Activated T-helper 17 cell treated with anti-CD3 and anti-CD28 coated beads, Interleukin-2, amount 50 U/mL, for 72 hours (primary cell): ENCODE data around the gene ALG1. TPM values are rescaled to one million over a fixed set of nuclear protein-coding genes. Genes with fewer than 3 reads are reported as not detected.
"Not testable (repeated sequence)": the region's sequence is repeated elsewhere in the genome, so short reads cannot be mapped to it uniquely, and the experiment has no call there.

Source experiments
- ATAC-seq: fragments of 150-1000 bp; cut with Tn5 transposase; replicated peaks from 2 replicates; pipeline ENCODE4 v1.10.0; 2021; ENCODE audit warnings: mild to moderate bottlenecking, moderate library complexity
- H3K27ac Mint-ChIP-seq: one replicate; pipeline ENCODE4 v1.8.0; 2022; ENCODE audit warnings: mixed read lengths
- H3K27me3 Mint-ChIP-seq: one replicate; pipeline ENCODE4 v1.8.0; 2022; ENCODE audit warnings: mixed read lengths
- H3K36me3 Mint-ChIP-seq: one replicate; pipeline ENCODE4 v1.8.0; 2022; ENCODE audit warnings: low read depth, mild to moderate bottlenecking, mixed read lengths
- H3K4me1 Mint-ChIP-seq: one replicate; pipeline ENCODE4 v1.8.0; 2022; ENCODE audit warnings: mixed read lengths
- H3K4me3 Mint-ChIP-seq: one replicate; pipeline ENCODE4 v1.8.0; 2022; ENCODE audit warnings: mild to moderate bottlenecking, mixed read lengths
- H3K9me3 Mint-ChIP-seq: one replicate; pipeline ENCODE4 v1.8.0; 2022; ENCODE audit warnings: mixed read lengths
- total RNA-seq, 2 donors: library from RNA; stranded (reverse); gene quantifications; one replicate each; pipeline ENCODE4 v1.2.3, GENCODE V29; 2022

Gene ALG1
- total RNA-seq, 2 donors from 2014 or later = 15.1 to 38.1 TPM

- H3K9me3 Mint-ChIP-seq, H3K27me3 Mint-ChIP-seq, H3K27ac Mint-ChIP-seq, ATAC-seq: not testable (repeated sequence)
- Mint-ChIP-seq H3K4me3 (peak overlapping the region; percentile 20), H3K36me3 (peaks cover 15% of the 10 kb centered on the region), H3K4me1 (peaks cover 12% of the 10 kb centered on the region)
Measured at GRCh38 chr16:5095145-5095830, 23.6 kb downstream of the ALG1 start.

GRCh38 chr16:5096437-5097060 is 24.9 kb downstream of the ALG1 start:
- Mint-ChIP-seq H3K4me3 (peak overlapping the region; percentile 84), H3K27ac (peak overlapping the region; percentile 18), H3K4me1 (peaks cover 12% of the 10 kb centered on the region), H3K36me3 (peaks cover 14% of the 10 kb centered on the region)
- not testable (repeated sequence) for H3K9me3 Mint-ChIP-seq, H3K27me3 Mint-ChIP-seq, ATAC-seq

- ATAC-seq, H3K36me3 Mint-ChIP-seq, H3K27me3 Mint-ChIP-seq, H3K9me3 Mint-ChIP-seq: not testable (repeated sequence)
- Mint-ChIP-seq H3K4me3 (peak overlapping the region; percentile 84), H3K4me1 (peaks cover 12% of the 10 kb centered on the region), H3K27ac (peak overlapping the region; percentile 18)
Measured at GRCh38 chr16:5097061-5097469, 25.4 kb downstream of the ALG1 start.

- Mint-ChIP-seq H3K27ac (peak within 1 kb of the TSS; percentile 78), H3K4me1 (peaks cover 12% of the 10 kb centered on the region), H3K4me3 (peak within 1 kb of the TSS; percentile 84)
- peak; percentile 99 for ATAC-seq
- H3K27me3 Mint-ChIP-seq, H3K36me3 Mint-ChIP-seq, H3K9me3 Mint-ChIP-seq: not testable (repeated sequence)
Measured at GRCh38 chr16:5097470-5098220, 26.0 kb downstream of the ALG1 start, which contains the start of gene EEF2KMT. TSS of gene EEF2KMT (minus strand) at chr16:5097795. CDS start at chr16:5097739, 56 bp downstream.

- peak; percentile 75 for ATAC-seq
- peak overlapping the region; percentile 84 for H3K4me3 Mint-ChIP-seq
- not testable (repeated sequence) for H3K9me3 Mint-ChIP-seq, H3K27me3 Mint-ChIP-seq, H3K36me3 Mint-ChIP-seq
- peak overlapping the region; percentile 78 for H3K27ac Mint-ChIP-seq
- H3K4me1 Mint-ChIP-seq = peaks cover 12% of the 10 kb centered on the region
Measured at GRCh38 chr16:5098221-5099159, 26.8 kb downstream of the ALG1 start.

- H3K27me3 Mint-ChIP-seq, H3K9me3 Mint-ChIP-seq, ATAC-seq, H3K27ac Mint-ChIP-seq, H3K36me3 Mint-ChIP-seq: not testable (repeated sequence)
- Mint-ChIP-seq H3K4me3 (peak overlapping the region; percentile 84), H3K4me1 (peaks cover 12% of the 10 kb centered on the region)
Measured at GRCh38 chr16:5099174-5099573, 27.5 kb downstream of the ALG1 start.

- H3K9me3 Mint-ChIP-seq, ATAC-seq, H3K27ac Mint-ChIP-seq, H3K4me1 Mint-ChIP-seq, H3K36me3 Mint-ChIP-seq, H3K4me3 Mint-ChIP-seq, H3K27me3 Mint-ChIP-seq: not testable (repeated sequence)
Measured at GRCh38 chr16:5103296-5104032, 31.8 kb downstream of the ALG1 start.

- not testable (repeated sequence) for H3K27me3 Mint-ChIP-seq, H3K36me3 Mint-ChIP-seq, H3K4me1 Mint-ChIP-seq, H3K27ac Mint-ChIP-seq, H3K4me3 Mint-ChIP-seq, H3K9me3 Mint-ChIP-seq, ATAC-seq
Measured at GRCh38 chr16:5105039-5105438, 33.4 kb downstream of the ALG1 start.

- no peak for ATAC-seq
- Mint-ChIP-seq H3K4me3 (no peak overlapping the region), H3K36me3 (no peaks in the 10 kb centered on the region), H3K4me1 (no peaks in the 10 kb centered on the region), H3K27me3 (peaks cover 3% of the 10 kb centered on the region), H3K9me3 (no peaks in the 10 kb centered on the region), H3K27ac (no peak overlapping the region)
Measured at GRCh38 chr16:5108505-5109158, 37.0 kb downstream of the ALG1 start.

GRCh38 chr16:5110933-5111332 is 39.3 kb downstream of the ALG1 start:
- H3K9me3 Mint-ChIP-seq, H3K4me3 Mint-ChIP-seq, ATAC-seq, H3K27ac Mint-ChIP-seq, H3K4me1 Mint-ChIP-seq, H3K27me3 Mint-ChIP-seq, H3K36me3 Mint-ChIP-seq: not testable (repeated sequence)

- Mint-ChIP-seq H3K4me3 (peak overlapping the region; percentile 41), H3K27ac (peak overlapping the region; percentile 75)
- not testable (repeated sequence) for H3K36me3 Mint-ChIP-seq, ATAC-seq, H3K4me1 Mint-ChIP-seq, H3K9me3 Mint-ChIP-seq, H3K27me3 Mint-ChIP-seq
Measured at GRCh38 chr16:5116780-5117295, 45.2 kb downstream of the ALG1 start.

GRCh38 chr16:5117300-5118087 is 45.9 kb downstream of the ALG1 start:
- ATAC-seq, H3K9me3 Mint-ChIP-seq, H3K4me1 Mint-ChIP-seq, H3K36me3 Mint-ChIP-seq: not testable (repeated sequence)
- Mint-ChIP-seq H3K27ac (peak overlapping the region; percentile 75), H3K4me3 (peak overlapping the region; percentile 41), H3K27me3 (peaks cover 11% of the 10 kb centered on the region)
